ENCODE measurements around the gene ANKRD63. TPM values are rescaled to one million over a fixed set of nuclear protein-coding genes. Genes with fewer than 3 reads are reported as not detected.

ANKRD63 gene
- total RNA-seq, 2 donors from 2014 or later, result not detected

GRCh38 chr15:40289140-40289775 is 6.4 kb upstream of the ANKRD63 start:
- DNase-seq (ENCODE audit: low spot score in 2 of 2), result no peak
- H3K27ac Mint-ChIP-seq, result no peak overlapping the region
- H3K9me3 Mint-ChIP-seq, result no peaks in the 10 kb centered on the region
- H3K36me3 Mint-ChIP-seq, result no peaks in the 10 kb centered on the region
- no peak for ATAC-seq

- no peak overlapping the region for H3K27ac Mint-ChIP-seq
- DNase-seq (ENCODE audit: low spot score in 2 of 2) (no peak), ATAC-seq (no peak)
- H3K36me3 Mint-ChIP-seq, result no peaks in the 10 kb centered on the region
- no peaks in the 10 kb centered on the region for H3K9me3 Mint-ChIP-seq
Measured at GRCh38 chr15:40287968-40288367, 5.1 kb upstream of the ANKRD63 start.

GRCh38 chr15:40287505-40287904 is 4.6 kb upstream of the ANKRD63 start:
- Mint-ChIP-seq H3K36me3 (no peaks in the 10 kb centered on the region), H3K27ac (no peak overlapping the region), H3K9me3 (no peaks in the 10 kb centered on the region)
- DNase-seq (ENCODE audit: low spot score in 2 of 2) (no peak), ATAC-seq (no peak)

GRCh38 chr15:40286794-40287193 is 3.9 kb upstream of the ANKRD63 start:
- DNase-seq (ENCODE audit: low spot score in 2 of 2) (no peak), ATAC-seq (no peak)
- Mint-ChIP-seq H3K36me3 (no peaks in the 10 kb centered on the region), H3K9me3 (no peaks in the 10 kb centered on the region), H3K27ac (no peak overlapping the region)

GRCh38 chr15:40286061-40286532 is 3.2 kb upstream of the ANKRD63 start:
- Mint-ChIP-seq H3K9me3 (no peaks in the 10 kb centered on the region), H3K27ac (no peak overlapping the region), H3K36me3 (no peaks in the 10 kb centered on the region)
- ATAC-seq (no peak), DNase-seq (ENCODE audit: low spot score in 2 of 2) (no peak)

- no peak overlapping the region for H3K27ac Mint-ChIP-seq
- DNase-seq (ENCODE audit: low spot score in 2 of 2) (no peak), ATAC-seq (no peak)
- H3K9me3 Mint-ChIP-seq, result no peaks in the 10 kb centered on the region
- H3K36me3 Mint-ChIP-seq, result no peaks in the 10 kb centered on the region
Measured at GRCh38 chr15:40285554-40286011, 2.7 kb upstream of the ANKRD63 start.

- DNase-seq (ENCODE audit: low spot score in 2 of 2) (no peak), ATAC-seq (no peak)
- H3K36me3 Mint-ChIP-seq, result no peaks in the 10 kb centered on the region
- H3K9me3 Mint-ChIP-seq, result no peaks in the 10 kb centered on the region
- no peak overlapping the region for H3K27ac Mint-ChIP-seq
Measured at GRCh38 chr15:40285151-40285550, 2.3 kb upstream of the ANKRD63 start.

GRCh38 chr15:40283615-40284300 is 894 bp upstream of the ANKRD63 start:
- H3K9me3 Mint-ChIP-seq, result no peaks in the 10 kb centered on the region
- DNase-seq (ENCODE audit: low spot score in 2 of 2) (no peak), ATAC-seq (no peak)
- H3K27ac Mint-ChIP-seq, result no peak overlapping the region
- H3K36me3 Mint-ChIP-seq, result no peaks in the 10 kb centered on the region

- ATAC-seq (peak; percentile 57 to 73), DNase-seq (ENCODE audit: low spot score in 2 of 2) (peak in 1 of 2 donors; percentile 71)
- Mint-ChIP-seq H3K27ac (no peak overlapping the region), H3K9me3 (no peaks in the 10 kb centered on the region), H3K36me3 (no peaks in the 10 kb centered on the region)
Measured at GRCh38 chr15:40282147-40282868, 556 bp downstream of the ANKRD63 start.

GRCh38 chr15:40281801-40282146 is 1.1 kb downstream of the ANKRD63 start:
- ATAC-seq (no peak), DNase-seq (ENCODE audit: low spot score in 2 of 2) (no peak)
- Mint-ChIP-seq H3K36me3 (no peaks in the 10 kb centered on the region), H3K9me3 (no peaks in the 10 kb centered on the region), H3K27ac (no peak overlapping the region)

GRCh38 chr15:40281057-40281800 is 1.6 kb downstream of the ANKRD63 start:
- H3K9me3 Mint-ChIP-seq, result no peaks in the 10 kb centered on the region
- no peaks in the 10 kb centered on the region for H3K36me3 Mint-ChIP-seq
- H3K27ac Mint-ChIP-seq, result no peak overlapping the region
- ATAC-seq (no peak), DNase-seq (ENCODE audit: low spot score in 2 of 2) (no peak)

GRCh38 chr15:40280260-40281056 is 2.4 kb downstream of the ANKRD63 start:
- Mint-ChIP-seq H3K9me3 (no peaks in the 10 kb centered on the region), H3K36me3 (no peaks in the 10 kb centered on the region), H3K27ac (no peak overlapping the region)
- DNase-seq (ENCODE audit: low spot score in 2 of 2) (no peak), ATAC-seq (no peak)

- ATAC-seq, result peak; percentile 56 to 68
Measured at GRCh38 chr15:40279437-40280141, 3.3 kb downstream of the ANKRD63 start.

GRCh38 chr15:40278026-40278425 is 4.8 kb downstream of the ANKRD63 start:
- ATAC-seq (no peak), DNase-seq (ENCODE audit: low spot score in 2 of 2) (no peak)
- Mint-ChIP-seq H3K27ac (no peak overlapping the region), H3K36me3 (no peaks in the 10 kb centered on the region), H3K9me3 (no peaks in the 10 kb centered on the region)

More at GRCh38 chr15:40279437-40280141, 3.3 kb downstream of the ANKRD63 start:
- Mint-ChIP-seq H3K36me3 (no peaks in the 10 kb centered on the region), H3K27ac (no peak overlapping the region), H3K9me3 (no peaks in the 10 kb centered on the region)
- peak; percentile 72 to 83 for DNase-seq (ENCODE audit: low spot score in 2 of 2)

- no peak for ATAC-seq
- H3K36me3 Mint-ChIP-seq, result no peaks in the 10 kb centered on the region
- H3K27ac Mint-ChIP-seq, result no peak overlapping the region
- DNase-seq (ENCODE audit: low spot score in 2 of 2), result no peak
- H3K9me3 Mint-ChIP-seq, result no peaks in the 10 kb centered on the region
Measured at GRCh38 chr15:40277471-40277870, 5.4 kb downstream of the ANKRD63 start.

- DNase-seq (ENCODE audit: low spot score in 2 of 2) (no peak), ATAC-seq (no peak)
- Mint-ChIP-seq H3K9me3 (no peaks in the 10 kb centered on the region), H3K27ac (no peak overlapping the region), H3K36me3 (no peaks in the 10 kb centered on the region)
Measured at GRCh38 chr15:40276927-40277326, 5.9 kb downstream of the ANKRD63 start.
